ENCODE data around the gene TMEM259.

Gene TMEM259

DNA sequence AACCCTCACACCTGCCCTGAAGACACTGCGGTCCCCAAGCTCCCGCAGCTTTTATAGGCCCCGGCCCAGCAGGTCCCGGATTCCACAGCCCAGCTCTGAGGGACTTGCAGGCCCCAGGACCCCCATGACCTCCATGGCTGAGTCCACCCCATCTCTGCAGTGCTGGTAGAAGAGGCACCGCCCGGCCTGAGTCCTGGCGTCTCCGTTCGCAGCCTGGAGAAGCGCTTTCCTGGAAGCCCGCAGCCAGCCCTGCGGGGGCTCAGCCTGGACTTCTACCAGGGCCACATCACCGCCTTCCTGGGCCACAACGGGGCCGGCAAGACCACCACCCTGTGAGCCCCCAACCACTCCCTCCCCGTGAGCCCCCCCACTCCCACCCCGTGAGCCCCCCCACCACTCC lies 28.2 kb upstream of the TMEM259 start:
- TF ChIP-seq, protein P1, sequence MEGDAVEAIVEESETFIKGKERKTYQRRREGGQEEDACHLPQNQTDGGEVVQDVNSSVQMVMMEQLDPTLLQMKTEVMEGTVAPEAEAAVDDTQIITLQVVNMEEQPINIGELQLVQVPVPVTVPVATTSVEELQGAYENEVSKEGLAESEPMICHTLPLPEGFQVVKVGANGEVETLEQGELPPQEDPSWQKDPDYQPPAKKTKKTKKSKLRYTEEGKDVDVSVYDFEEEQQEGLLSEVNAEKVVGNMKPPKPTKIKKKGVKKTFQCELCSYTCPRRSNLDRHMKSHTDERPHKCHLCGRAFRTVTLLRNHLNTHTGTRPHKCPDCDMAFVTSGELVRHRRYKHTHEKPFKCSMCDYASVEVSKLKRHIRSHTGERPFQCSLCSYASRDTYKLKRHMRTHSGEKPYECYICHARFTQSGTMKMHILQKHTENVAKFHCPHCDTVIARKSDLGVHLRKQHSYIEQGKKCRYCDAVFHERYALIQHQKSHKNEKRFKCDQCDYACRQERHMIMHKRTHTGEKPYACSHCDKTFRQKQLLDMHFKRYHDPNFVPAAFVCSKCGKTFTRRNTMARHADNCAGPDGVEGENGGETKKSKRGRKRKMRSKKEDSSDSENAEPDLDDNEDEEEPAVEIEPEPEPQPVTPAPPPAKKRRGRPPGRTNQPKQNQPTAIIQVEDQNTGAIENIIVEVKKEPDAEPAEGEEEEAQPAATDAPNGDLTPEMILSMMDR (conservative IDR thresholded peaks at IDR 0.05; ENCODE audit: low read depth, low read length): no peak
- no peak overlapping the region for H3K4me3 ChIP-seq (ENCODE audit: low read length)
- DNase-seq (ENCODE audit: low read depth): no peak

DNA sequence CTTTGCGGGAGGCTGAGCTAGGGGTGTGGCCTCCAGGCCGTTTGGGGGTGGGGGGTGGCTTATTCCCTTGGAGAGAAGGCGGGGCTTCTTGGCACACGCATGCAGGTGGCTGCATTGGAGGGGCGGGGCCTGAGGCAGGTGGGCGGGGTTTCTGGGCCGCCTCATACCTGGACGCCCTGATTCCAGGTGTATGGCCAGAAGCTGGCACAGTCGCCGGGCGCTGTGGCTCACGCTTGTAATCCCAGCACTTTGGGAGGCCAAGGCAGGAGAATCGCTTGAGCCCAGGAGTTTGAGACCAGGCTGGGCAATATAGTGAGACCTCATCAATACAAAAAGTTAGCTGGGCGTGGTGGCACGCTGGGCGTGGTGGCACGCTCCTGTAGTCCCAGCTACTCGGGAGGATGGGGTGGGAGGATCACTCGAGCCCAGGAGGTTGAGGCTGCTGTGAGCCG lies 26.8 kb upstream of the TMEM259 start:
- TF ChIP-seq, protein P1 (conservative IDR thresholded peaks at IDR 0.05; ENCODE audit: low read depth, low read length): no peak
- no peak for DNase-seq (ENCODE audit: low read depth)
- H3K4me3 ChIP-seq (ENCODE audit: low read length): no peak overlapping the region

DNA sequence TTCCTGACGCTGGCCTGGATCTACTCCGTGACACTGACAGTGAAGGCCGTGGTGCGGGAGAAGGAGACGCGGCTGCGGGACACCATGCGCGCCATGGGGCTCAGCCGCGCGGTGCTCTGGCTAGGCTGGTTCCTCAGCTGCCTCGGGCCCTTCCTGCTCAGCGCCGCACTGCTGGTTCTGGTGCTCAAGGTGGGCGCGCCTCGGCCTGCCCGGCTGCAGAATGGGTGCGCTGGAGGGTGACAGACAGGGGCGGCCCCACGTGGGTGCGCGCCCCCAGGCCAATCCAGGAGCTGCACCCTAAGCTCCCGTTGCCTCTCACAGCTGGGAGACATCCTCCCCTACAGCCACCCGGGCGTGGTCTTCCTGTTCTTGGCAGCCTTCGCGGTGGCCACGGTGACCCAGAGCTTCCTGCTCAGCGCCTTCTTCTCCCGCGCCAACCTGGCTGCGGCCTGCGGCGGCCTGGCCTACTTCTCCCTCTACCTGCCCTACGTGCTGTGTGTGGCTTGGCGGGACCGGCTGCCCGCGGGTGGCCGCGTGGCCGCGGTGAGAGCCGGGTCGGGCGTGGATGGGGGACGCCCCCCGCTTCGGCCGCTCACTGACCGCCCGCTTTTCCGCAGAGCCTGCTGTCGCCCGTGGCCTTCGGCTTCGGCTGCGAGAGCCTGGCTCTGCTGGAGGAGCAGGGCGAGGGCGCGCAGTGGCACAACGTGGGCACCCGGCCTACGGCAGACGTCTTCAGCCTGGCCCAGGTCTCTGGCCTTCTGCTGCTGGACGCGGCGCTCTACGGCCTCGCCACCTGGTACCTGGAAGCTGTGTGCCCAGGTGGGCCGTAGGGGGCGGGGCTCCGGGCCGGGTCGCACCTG lies 26.1 kb upstream of the TMEM259 start:
- no peak overlapping the region for H3K4me3 ChIP-seq (ENCODE audit: low read length)
- no peak for DNase-seq (ENCODE audit: low read depth)
- TF ChIP-seq, protein P1 (conservative IDR thresholded peaks at IDR 0.05; ENCODE audit: low read depth, low read length): no peak

DNA sequence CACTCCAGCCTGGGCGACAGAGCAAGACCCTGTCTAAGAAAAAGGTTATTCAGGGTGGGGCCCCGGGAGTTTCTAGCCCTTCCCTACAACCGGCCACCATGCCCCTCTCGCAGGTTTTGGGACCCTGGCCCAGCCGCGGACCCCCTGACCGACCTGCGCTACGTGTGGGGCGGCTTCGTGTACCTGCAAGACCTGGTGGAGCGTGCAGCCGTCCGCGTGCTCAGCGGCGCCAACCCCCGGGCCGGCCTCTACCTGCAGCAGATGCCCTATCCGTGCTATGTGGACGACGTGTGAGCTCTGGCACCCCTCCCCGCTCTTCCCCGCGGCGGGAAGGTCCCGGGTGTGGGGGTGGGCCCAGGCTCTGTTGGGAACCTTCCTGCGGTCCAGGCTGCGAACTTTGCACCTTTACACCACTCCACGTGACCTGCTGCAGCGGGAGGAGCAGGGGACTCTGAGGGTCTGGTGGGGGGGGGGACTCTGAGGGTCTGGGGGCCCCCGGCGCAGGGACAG lies 25.2 kb upstream of the TMEM259 start:
- no peak for DNase-seq (ENCODE audit: low read depth)
- no peak overlapping the region for H3K4me3 ChIP-seq (ENCODE audit: low read length)
- TF ChIP-seq, protein P1 (conservative IDR thresholded peaks at IDR 0.05; ENCODE audit: low read depth, low read length): no peak

DNA sequence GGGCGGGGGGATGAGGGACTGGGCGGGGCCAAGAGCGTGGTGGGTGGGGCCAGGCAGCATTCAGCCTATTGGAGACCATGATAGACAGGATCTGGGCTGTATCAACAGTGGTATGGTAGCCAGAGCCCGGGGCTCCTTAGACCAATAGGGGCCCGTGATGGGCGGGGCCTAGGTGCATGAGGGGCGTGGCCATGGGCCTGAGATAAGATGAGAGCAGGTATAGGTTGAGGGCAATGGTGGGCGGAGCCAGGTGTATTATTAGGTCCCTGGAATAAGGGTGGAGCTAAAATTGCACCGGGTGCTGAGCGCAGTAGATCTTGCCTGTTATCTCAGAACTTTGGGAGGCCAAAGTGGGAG lies 24.3 kb upstream of the TMEM259 start:
- TF ChIP-seq, protein P1 (conservative IDR thresholded peaks at IDR 0.05; ENCODE audit: low read depth, low read length): no peak
- no peak overlapping the region for H3K4me3 ChIP-seq (ENCODE audit: low read length)
- no peak for DNase-seq (ENCODE audit: low read depth)

DNA sequence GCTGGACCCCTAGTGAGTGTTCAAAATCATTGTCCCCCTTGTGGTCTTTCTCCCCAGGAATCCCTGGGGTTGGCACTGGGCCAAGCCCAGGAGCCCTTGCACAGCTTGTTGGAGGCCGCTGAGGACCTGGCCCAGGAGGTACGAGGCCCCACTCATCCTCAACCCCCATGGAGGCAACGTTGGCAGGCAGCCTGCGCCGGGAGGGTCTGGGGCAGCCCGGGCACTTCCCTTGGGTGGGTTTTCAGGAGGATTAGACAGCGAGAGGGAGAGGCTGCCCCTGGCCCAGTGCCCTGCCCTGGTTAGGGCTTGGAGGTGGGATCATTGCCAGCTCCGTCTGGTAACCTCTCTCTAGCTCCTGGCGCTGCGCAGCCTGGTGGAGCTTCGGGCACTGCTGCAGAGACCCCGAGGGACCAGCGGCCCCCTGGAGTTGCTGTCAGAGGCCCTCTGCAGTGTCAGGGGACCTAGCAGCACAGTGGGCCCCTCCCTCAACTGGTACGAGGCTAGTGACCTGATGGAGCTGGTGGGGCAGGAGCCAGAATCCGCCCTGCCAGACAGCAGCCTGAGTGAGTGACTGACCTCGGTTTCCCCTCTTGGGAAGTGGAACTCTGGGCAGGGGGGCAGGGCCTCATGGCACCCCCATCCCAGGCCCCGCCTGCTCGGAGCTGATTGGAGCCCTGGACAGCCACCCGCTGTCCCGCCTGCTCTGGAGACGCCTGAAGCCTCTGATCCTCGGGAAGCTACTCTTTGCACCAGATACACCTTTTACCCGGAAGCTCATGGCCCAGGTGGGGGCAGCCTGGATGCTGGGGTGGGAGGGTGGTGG lies 22.0 kb upstream of the TMEM259 start:
- TF ChIP-seq, protein P1 (conservative IDR thresholded peaks at IDR 0.05; ENCODE audit: low read depth, low read length): peak; percentile 24
- H3K4me3 ChIP-seq (ENCODE audit: low read length): peak overlapping the region; percentile 8
- DNase-seq (ENCODE audit: low read depth): no peak
